TTC549 (cell line): ENCODE data around the gene MALT1.

Source experiments
- FAIRE-seq: peaks from 2 replicates; lab custom pipeline; 2012; peaks lifted over from hg19 to GRCh38; lab: Jason Lieb, UNC

MALT1 gene

GRCh38 chr18:58654896-58655614 is 16.2 kb upstream of the MALT1 start:
- FAIRE-seq, result no peak

- no peak for FAIRE-seq
Observed at GRCh38 chr18:58657081-58657480, 14.2 kb upstream of the MALT1 start.

GRCh38 chr18:58657494-58657893 is 13.8 kb upstream of the MALT1 start:
- FAIRE-seq, result no peak

GRCh38 chr18:58659691-58660090 is 11.6 kb upstream of the MALT1 start:
- no peak for FAIRE-seq

- no peak for FAIRE-seq
Observed at GRCh38 chr18:58660915-58661314, 10.3 kb upstream of the MALT1 start.

GRCh38 chr18:58661423-58661822 is 9.8 kb upstream of the MALT1 start:
- no peak for FAIRE-seq

GRCh38 chr18:58662118-58662517 is 9.1 kb upstream of the MALT1 start:
- FAIRE-seq, result no peak

- FAIRE-seq, result no peak
Observed at GRCh38 chr18:58666176-58666575, 5.1 kb upstream of the MALT1 start.

GRCh38 chr18:58668211-58668610 is 3.1 kb upstream of the MALT1 start:
- FAIRE-seq, result no peak

- FAIRE-seq, result no peak
Observed at GRCh38 chr18:58668897-58669296, 2.4 kb upstream of the MALT1 start.

GRCh38 chr18:58669731-58670378 is 1.4 kb upstream of the MALT1 start:
- FAIRE-seq, result no peak

- FAIRE-seq, result no peak
Observed at GRCh38 chr18:58670404-58671110, 708 bp upstream of the MALT1 start.

- FAIRE-seq, result no peak
Observed at GRCh38 chr18:58671632-58672564, 633 bp downstream of the MALT1 start.

- no peak for FAIRE-seq
Observed at GRCh38 chr18:58674159-58674558, 2.9 kb downstream of the MALT1 start.

GRCh38 chr18:58674863-58675472 is 3.7 kb downstream of the MALT1 start:
- no peak for FAIRE-seq

GRCh38 chr18:58676270-58676669 is 5.0 kb downstream of the MALT1 start:
- FAIRE-seq, result no peak

- no peak for FAIRE-seq
Observed at GRCh38 chr18:58682429-58683069, 11.3 kb downstream of the MALT1 start.

GRCh38 chr18:58687871-58688308 is 16.6 kb downstream of the MALT1 start:
- no peak for FAIRE-seq

- FAIRE-seq, result no peak
Observed at GRCh38 chr18:58690259-58690658, 19.0 kb downstream of the MALT1 start.

- FAIRE-seq, result no peak
Observed at GRCh38 chr18:58691256-58691655, 20.0 kb downstream of the MALT1 start.
